Right kidney (tissue), 1 donor: ENCODE measurements around the gene BANP.
"Not testable (repeated sequence)": the region's sequence is repeated elsewhere in the genome, so short reads cannot be mapped to it uniquely, and the experiment has no call there.

ENCODE experiments used
- DNase-seq: peaks from one replicate; pipeline ENCODE4 v3.0.0-alpha.2; 2016

The BANP gene

GRCh38 chr16:88050952-88051660 lies 99.9 kb downstream of the BANP start:
- no peak for DNase-seq

- DNase-seq: no peak
These were observed 101.4 kb downstream of the BANP start for GRCh38 chr16:88052661-88053060.

- DNase-seq: not testable (repeated sequence)
These were observed 102.2 kb downstream of the BANP start for GRCh38 chr16:88053479-88053878.

GRCh38 chr16:88055356-88055755 lies 104.1 kb downstream of the BANP start:
- DNase-seq: no peak

GRCh38 chr16:88056212-88056611 lies 105.0 kb downstream of the BANP start:
- DNase-seq: no peak

- DNase-seq: no peak
These were observed 106.4 kb downstream of the BANP start for GRCh38 chr16:88057656-88058055.

- no peak for DNase-seq
These were observed 106.9 kb downstream of the BANP start for GRCh38 chr16:88058136-88058535.

- no peak for DNase-seq
These were observed 107.6 kb downstream of the BANP start for GRCh38 chr16:88058817-88059216.

- no peak for DNase-seq
These were observed 108.6 kb downstream of the BANP start for GRCh38 chr16:88059701-88060386.

GRCh38 chr16:88060524-88061219 lies 109.4 kb downstream of the BANP start:
- DNase-seq: no peak

GRCh38 chr16:88061346-88062110 lies 110.3 kb downstream of the BANP start:
- DNase-seq: no peak

GRCh38 chr16:88062341-88063210 lies 111.3 kb downstream of the BANP start:
- DNase-seq: peak; percentile 53

- peak; percentile 36 for DNase-seq
These were observed 112.1 kb downstream of the BANP start for GRCh38 chr16:88063211-88063773.

GRCh38 chr16:88064011-88064888 lies 113.0 kb downstream of the BANP start:
- no peak for DNase-seq

- DNase-seq: no peak
These were observed 113.9 kb downstream of the BANP start for GRCh38 chr16:88064889-88065746.

GRCh38 chr16:88065747-88066142 lies 114.5 kb downstream of the BANP start:
- DNase-seq: no peak

GRCh38 chr16:88066234-88066633 lies 115.0 kb downstream of the BANP start:
- no peak for DNase-seq

- no peak for DNase-seq
These were observed 115.7 kb downstream of the BANP start for GRCh38 chr16:88066680-88067529.
